GM18909 (cell line): Measurements from ENCODE around the gene FIS1.
"Not testable (repeated sequence)": the region's sequence is repeated elsewhere in the genome, so short reads cannot be mapped to it uniquely, and the experiment has no call there.

Source experiments
- ATAC-seq: cut with Tn5 transposase; IDR thresholded peaks from one replicate; pipeline ENCODE4 v1.9.1; 2021; ENCODE audit warnings: mild to moderate bottlenecking; ENCODE audit not compliant: unreplicated experiment, poor library complexity

The FIS1 gene

GRCh38 chr7:101210143-101210542 is 34.7 kb downstream of the FIS1 start:
- ATAC-seq, result no peak

DNA sequence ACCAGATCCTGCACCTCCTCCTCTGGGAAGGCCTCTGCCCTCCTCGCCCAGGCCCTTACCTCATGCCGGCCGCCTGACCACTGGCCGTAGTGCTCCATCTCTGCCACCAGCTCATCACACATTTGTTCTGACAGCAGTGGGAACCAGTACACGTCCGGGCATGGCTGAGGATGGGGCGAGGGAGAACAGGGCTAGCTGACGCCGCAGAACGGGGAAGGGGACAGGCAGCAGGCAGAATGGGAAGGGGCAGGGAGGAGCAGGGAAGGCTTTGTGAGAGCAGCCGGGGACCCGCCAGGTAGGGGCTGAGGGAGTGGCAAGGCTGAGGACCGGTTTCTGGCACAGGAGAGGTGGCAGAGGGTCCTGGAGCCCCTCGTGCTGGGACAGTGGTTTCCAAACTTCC is 36.1 kb downstream of the FIS1 start:
- ATAC-seq, result no peak

- ATAC-seq, result no peak
Observed at GRCh38 chr7:101207459-101207858, 37.4 kb downstream of the FIS1 start.

DNA sequence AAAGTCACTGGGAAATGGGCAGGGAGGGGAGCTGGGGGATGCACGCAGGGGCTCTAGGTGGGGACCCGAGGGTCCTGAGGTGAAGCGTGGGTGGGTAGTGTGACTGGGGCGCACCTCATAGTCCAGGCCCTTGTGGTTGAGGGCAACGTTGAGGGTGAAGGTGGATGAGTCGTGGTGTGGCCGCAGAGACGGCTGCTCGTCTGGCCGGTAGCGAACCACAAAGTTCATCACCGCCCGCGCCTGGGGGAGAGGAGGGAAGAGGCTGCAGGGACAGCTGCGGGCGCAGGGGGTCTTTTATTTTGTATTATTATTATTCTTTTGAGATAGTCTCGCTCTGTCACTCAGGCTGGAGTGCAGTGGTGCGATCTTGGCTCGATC is 38.2 kb downstream of the FIS1 start:
- ATAC-seq, result no peak

DNA sequence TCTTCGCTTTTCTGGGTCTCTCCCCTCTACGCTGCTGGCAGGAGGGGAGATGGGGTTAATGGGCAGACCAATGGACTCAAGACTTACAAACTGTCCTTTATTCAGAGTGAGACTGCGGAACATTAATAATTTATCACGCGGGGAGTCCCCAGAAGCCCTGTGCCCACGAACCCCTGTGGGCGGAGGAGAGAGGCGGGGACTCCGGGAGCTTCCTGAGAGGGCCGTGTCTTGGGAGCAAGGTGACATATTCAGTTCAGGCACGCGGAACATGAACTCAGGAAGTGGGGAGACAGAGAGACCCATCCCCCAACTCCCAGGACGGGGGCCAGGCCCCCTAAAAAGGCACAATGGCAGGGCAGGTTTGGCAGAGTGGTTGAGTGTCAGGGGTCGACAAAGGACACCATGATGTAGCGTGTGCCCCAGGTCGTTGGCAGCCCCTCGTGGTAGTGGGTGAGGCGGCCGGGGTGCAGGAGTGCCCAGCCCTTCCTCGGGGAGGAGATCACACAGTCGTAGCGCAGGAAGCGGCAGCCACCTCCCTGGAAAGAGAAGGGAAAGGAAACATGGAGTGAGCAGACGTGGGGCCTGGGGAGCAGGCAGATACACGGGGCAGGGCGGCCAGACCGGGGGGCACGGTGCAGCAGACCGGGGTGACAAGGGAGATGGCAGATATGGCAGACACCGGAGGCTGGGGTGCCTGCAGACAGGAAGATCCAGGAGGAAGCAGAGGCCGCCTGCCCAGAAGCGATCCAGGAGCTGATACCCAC is 38.8 kb downstream of the FIS1 start:
- no peak for ATAC-seq

DNA sequence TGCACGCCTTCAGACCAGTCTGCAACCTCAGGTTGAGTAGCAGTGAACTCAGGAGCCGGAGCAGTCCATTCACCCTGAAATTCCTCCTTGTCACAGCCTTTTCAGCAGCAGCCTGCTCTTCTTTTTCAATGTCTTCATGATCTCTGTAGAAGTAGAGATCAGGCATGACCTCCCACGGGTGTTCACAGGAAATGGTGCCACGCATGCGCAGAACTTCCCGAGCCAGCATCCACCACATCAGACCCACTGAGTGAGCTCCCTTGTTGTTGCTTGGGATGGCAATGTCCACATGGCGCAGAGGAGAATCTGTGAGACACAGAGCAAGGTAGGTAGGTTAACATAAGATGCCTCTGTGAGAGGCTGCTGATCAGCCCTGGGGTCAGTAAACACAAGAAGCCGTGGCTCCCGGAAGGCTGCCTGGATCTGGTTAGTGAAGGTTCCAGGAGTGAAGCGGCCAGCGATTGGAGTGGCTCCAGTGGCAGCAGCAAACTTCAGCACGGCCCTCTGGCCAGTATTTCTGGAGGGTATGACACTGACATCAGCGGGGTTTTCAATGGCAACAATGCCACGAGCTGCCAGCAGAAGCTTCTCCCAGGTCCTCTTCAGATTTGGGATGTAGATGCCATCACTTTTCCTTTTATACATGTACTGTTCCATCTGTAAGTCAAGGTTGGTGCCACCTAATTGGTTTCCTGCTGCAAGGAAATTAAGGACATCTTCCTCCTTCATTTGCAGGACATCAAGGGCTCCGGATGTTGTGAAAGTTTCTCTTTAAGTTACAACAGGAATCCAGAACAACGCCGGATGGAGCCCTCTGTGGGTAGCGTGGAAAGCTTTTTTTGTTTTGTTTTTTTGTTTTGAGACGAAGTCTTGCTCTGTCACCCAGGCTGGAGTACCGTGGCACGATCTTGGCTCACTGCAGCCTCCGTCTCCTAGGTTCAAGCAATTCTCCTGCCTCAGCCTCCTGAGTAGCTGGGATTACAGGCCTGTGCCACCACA is 40.8 kb downstream of the FIS1 start:
- not testable (repeated sequence) for ATAC-seq

GRCh38 chr7:101202603-101202918 is 42.3 kb downstream of the FIS1 start:
- ATAC-seq, result no peak

DNA sequence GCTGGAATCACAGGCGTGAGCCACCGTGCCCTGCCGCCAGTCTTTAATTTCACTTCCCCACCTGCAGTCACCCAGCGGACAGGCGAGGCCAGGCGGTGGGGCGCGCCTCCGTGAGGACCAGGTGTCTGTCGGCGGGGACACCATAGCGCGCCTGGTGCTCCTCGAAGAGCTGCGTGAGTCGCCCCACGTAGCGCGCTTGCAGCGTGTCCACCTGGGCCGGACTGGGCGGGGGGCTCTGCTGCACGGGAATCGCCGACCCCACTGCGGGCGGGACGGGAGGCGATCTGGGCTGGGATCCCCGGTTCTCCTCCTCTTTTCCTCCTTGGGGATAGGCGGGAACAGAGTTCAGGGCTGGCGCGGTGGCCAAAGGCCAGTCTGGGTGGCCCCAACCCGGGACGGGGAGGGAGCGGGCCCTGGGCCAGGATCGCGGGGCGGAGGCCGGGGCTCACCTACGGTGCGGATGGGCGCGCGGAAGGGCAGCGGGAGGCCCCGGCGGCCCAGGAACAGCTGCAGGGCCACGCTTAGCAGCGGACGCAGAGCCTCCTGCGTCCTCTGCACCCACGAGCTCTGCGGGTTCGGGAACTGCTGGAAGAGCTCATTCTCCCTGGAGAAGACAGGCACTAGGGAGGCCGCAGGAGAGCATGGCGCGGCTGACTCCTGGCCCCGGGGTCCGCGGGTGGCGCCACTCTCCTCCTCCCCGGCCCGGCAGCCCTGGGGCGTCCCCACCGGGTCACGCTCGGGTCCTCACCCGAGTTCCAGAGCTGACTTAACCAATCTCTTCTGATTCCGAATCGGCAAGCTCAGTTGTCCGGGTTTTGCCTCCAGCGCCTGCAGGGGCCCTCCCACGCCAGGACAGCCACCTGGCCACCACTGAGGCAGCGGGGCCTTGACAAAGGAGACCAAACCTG is 42.9 kb downstream of the FIS1 start:
- ATAC-seq, result no peak

- ATAC-seq, result no peak
Observed at GRCh38 chr7:101200862-101201599, 43.9 kb downstream of the FIS1 start, which contains the start of gene MOGAT3. Gene MOGAT3, minus strand, starts transcription at chr7:101201036. Its CDS starts 182 bp downstream, at chr7:101200854.

- no peak for ATAC-seq
Observed at GRCh38 chr7:101200504-101200861, 44.4 kb downstream of the FIS1 start.

- ATAC-seq, result not testable (repeated sequence)
Observed at GRCh38 chr7:101199522-101199921, 45.4 kb downstream of the FIS1 start.

DNA sequence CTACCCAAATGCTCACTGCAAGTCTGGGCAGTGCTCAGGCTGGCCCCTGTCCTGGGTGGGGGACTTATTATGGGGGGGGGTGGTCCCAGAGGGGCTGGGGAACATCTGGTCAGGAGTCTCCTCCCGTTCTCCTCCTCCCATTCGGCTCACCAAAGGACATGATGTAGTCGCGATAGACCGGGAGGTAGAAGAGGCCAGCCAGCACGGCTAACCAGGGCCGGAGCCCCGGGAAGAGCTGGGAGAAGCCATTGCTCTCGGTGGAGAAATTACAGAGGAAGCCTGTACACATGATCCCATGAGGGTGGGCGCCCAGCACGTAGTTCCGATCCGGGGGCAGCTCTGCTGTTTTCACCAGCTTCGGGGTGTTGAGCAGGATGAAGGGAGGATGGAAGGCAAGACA is 46.4 kb downstream of the FIS1 start:
- no peak for ATAC-seq

DNA sequence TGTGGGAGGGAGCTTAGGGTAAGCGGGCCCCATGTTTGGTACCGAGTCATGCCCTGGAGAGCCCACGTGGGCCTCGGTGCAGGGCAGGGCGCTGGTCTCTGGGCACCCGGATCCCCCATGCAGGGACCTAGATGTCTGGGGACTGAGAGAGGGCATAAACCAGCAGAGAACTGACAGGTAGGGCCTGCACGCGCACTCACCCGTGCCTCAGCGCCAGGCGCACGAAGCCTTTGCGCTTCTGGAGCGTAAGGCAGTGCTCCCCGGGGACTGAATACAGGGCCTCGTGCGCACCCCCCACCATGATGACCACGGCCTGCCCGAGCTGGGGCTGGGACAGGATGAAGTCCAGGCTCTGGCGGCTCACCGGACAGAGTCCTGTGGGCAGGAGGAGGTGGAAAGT is 46.9 kb downstream of the FIS1 start:
- no peak for ATAC-seq

- no peak for ATAC-seq
Observed at GRCh38 chr7:101195884-101196283, 49.0 kb downstream of the FIS1 start.
